ENCODE results near the gene C10orf90. TPM values are rescaled to one million over a fixed set of nuclear protein-coding genes. Genes with fewer than 3 reads are reported as not detected.

Gene C10orf90
- total and polyA plus RNA-seq, 2 of the 8 experiments (the other 6 are each of a cell fraction or from before 2014, with no cell fraction given): 0.21 TPM; not detected in 1

DNA sequence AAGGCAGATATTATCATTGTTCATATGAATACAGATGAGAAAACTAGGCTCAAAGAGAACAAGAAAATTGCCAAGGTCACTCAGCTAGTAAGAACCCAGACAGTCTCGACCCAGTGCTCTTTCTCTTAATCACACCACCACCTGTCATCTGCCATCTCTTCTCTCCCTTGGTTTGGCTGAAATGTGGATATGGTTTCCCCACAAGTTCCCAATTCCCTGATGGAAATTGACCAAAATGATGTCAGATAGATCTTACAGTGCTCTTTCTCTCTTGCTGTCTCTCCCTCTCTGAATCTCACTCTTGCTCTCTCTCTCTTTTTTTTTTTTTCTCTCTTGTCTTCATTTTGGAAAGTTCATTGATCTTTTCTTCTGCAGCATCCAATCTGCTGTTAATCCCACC, 9.1 kb downstream of the C10orf90 start:
- Histone ChIP-seq H2BK15ac (ENCODE audit: low read length) (no peak overlapping the region), H3K27ac (ENCODE audit: low read depth, low read length) (no peak overlapping the region), H4K91ac (replicated peaks; ENCODE audit: insufficient read length, low read length) (no peak overlapping the region), H2BK120ac (replicated peaks; ENCODE audit: low read depth, low read length) (no peak overlapping the region), H3K79me1 (ENCODE audit: low read depth, low read length) (no peaks in the 10 kb centered on the region), H3K79me2 (ENCODE audit: control insufficient read depth in 1 of 2, insufficient read depth in 2 of 2, low read length in 2 of 2) (no peaks in the 10 kb centered on the region), H4K5ac (ENCODE audit: insufficient read length, low read depth, low read length) (no peak overlapping the region), H2AFZ (ENCODE audit: low read length) (no peak overlapping the region), H3K23me2 (ENCODE audit: low read depth, low read length) (no peaks in the 10 kb centered on the region), H3K4me2 (ENCODE audit: insufficient read depth in 1 of 2, low read depth in 2 of 2, low read length in 2 of 2) (no peak overlapping the region), H2BK5ac (ENCODE audit: low read depth, low read length) (no peak overlapping the region), H3K9ac (replicated peaks in 1 of 4; ENCODE audit: extremely low read depth in 1 of 4, low read depth in 3 of 4, low read length in 3 of 4) (no peak overlapping the region), H3K4ac (replicated peaks; ENCODE audit: insufficient read length, low read depth, low read length) (no peak overlapping the region), H3K9me3 (ENCODE audit: insufficient read depth in 2 of 2, low read depth in 1 of 2, low read length in 1 of 2) (no peaks in the 10 kb centered on the region), H3K27me3 (replicated peaks in 1 of 4; ENCODE audit: control insufficient read depth in 3 of 4, extremely low read depth in 1 of 4, insufficient read depth in 3 of 4, low read length in 3 of 4) (no peaks in the 10 kb centered on the region), H4K20me1 (replicated peaks in 1 of 2; ENCODE audit: control insufficient read depth in 1 of 2, insufficient read depth in 2 of 2, low read length in 2 of 2) (no peaks in the 10 kb centered on the region), H2AK5ac (ENCODE audit: low read depth, low read length) (no peak overlapping the region), H3K4me3 (ENCODE audit: extremely low read depth in 1 of 4, insufficient read depth in 2 of 4, low read depth in 3 of 4, low read length in 4 of 4) (no peak overlapping the region), H3K56ac (replicated peaks; ENCODE audit: insufficient read length, low read depth, low read length) (no peak overlapping the region), H2BK20ac (ENCODE audit: low read length) (no peak overlapping the region), H3K36me3 (ENCODE audit: control insufficient read depth in 2 of 4, insufficient read depth in 4 of 4, low read length in 3 of 4) (no peaks in the 10 kb centered on the region), H4K8ac (ENCODE audit: extremely low read depth, insufficient read depth, low read length) (no peak overlapping the region), H2BK12ac (ENCODE audit: low read depth, low read length) (no peak overlapping the region), H3K23ac (ENCODE audit: insufficient read length) (no peak overlapping the region), H3K14ac (ENCODE audit: insufficient read length) (no peak overlapping the region), H3K4me1 (replicated peaks in 1 of 4; ENCODE audit: control insufficient read depth in 3 of 4, insufficient read depth in 4 of 4, low read length in 3 of 4) (no peaks in the 10 kb centered on the region), H3K18ac (ENCODE audit: extremely low read depth, low read length) (no peak overlapping the region)
- ChIA-PET CTCF (ENCODE audit: partially characterized antibody) (no interaction called here), POLR2A (ENCODE audit: partially characterized antibody) (no interaction called here)
- DNase-seq (ENCODE audit: low read depth in 1 of 2, low spot score in 2 of 2) (no peak), FAIRE-seq (no peak)
- 89% methylated on average over 1 of the region's 1 CpG; no CpG with 5 or more reads in 1 of the 2 experiments for WGBS, 2 experiments (ENCODE audit: extremely low coverage in 1 of 2, insufficient coverage in 1 of 2, insufficient read length in 1 of 2, insufficient replicate concordance in 2 of 2, low coverage in 1 of 2, low lambda C conversion rate in 2 of 2, missing lambda C conversion rate in 1 of 2)
- no peak for TF ChIP-seq CEBPB (IDR thresholded peaks at IDR 0.05; ENCODE audit: low read depth, low read length)
- TF ChIP-seq MAFK (IDR thresholded peaks at IDR 0.05; ENCODE audit: low read depth, low read length): no peak
- no peak for TF ChIP-seq JUN (IDR thresholded peaks at IDR 0.05; ENCODE audit: low read depth, low read length)
- no peak for TF ChIP-seq SP1 (IDR thresholded peaks at IDR 0.05; ENCODE audit: low read depth, low read length)
- TF ChIP-seq NRF1 (IDR thresholded peaks at IDR 0.05; ENCODE audit: low read depth, low read length): no peak
- TF ChIP-seq RBBP5 (IDR thresholded peaks at IDR 0.05; ENCODE audit: borderline replicate concordance, low read depth, low read length): no peak
- no peak for TF ChIP-seq POU5F1 (IDR thresholded peaks at IDR 0.05; ENCODE audit: low read depth, low read length)
- TF ChIP-seq, protein P1, sequence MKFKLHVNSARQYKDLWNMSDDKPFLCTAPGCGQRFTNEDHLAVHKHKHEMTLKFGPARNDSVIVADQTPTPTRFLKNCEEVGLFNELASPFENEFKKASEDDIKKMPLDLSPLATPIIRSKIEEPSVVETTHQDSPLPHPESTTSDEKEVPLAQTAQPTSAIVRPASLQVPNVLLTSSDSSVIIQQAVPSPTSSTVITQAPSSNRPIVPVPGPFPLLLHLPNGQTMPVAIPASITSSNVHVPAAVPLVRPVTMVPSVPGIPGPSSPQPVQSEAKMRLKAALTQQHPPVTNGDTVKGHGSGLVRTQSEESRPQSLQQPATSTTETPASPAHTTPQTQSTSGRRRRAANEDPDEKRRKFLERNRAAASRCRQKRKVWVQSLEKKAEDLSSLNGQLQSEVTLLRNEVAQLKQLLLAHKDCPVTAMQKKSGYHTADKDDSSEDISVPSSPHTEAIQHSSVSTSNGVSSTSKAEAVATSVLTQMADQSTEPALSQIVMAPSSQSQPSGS (IDR thresholded peaks at IDR 0.05; ENCODE audit: low read length): no peak

All from H1 (cell line).